Measurements from ENCODE around the gene DSCAML1. TPM values are rescaled to one million over a fixed set of nuclear protein-coding genes. Genes with fewer than 3 reads are reported as not detected.

The DSCAML1 gene
- total RNA-seq: 1 to 10 TPM in 3 of 6 donors, under 1 TPM in 3; 0.30 to 3.1 (median 1.3) TPM

GRCh38 chr11:117796872-117797529 is at the start of gene DSCAML1:
TSS of gene DSCAML1 (minus strand) at chr11:117797216. CDS start at chr11:117797079, 137 bp downstream.
- H3K27ac ChIP-seq: no peak within 1 kb of the TSS
- TF ChIP-seq CTCF (IDR thresholded peaks at IDR 0.05): no peak
- no peak for TF ChIP-seq POLR2AphosphoS5 (IDR thresholded peaks at IDR 0.05)
- no peak for TF ChIP-seq POLR2A (IDR thresholded peaks at IDR 0.05)
- TF ChIP-seq EP300 (IDR thresholded peaks at IDR 0.05): no peak
- ATAC-seq (ENCODE audit: low FRiP score in 2 of 2) (peak in 1 of 2 donors; percentile 68), DNase-seq (peak in 1 of 2 donors; percentile 90)
- peak within 1 kb of the TSS in 3 of 4 donors; percentile 25 to 43 (median 31) for H3K4me3 ChIP-seq
- H3K36me3 ChIP-seq: no peaks in the 10 kb centered on the region
- WGBS, 2 donors: 16% methylated on average over 5 of the region's 66 CpGs; no CpG with 5 or more reads in 1 of the 2 donors
- no peaks in the 10 kb centered on the region for H3K9me3 ChIP-seq
- H3K4me1 ChIP-seq: peaks cover 14 to 21% (median 21%) of the 10 kb centered on the region in 4 donors
- peaks cover 0 to 32% (median 17%) of the 10 kb centered on the region in 4 donors for H3K27me3 ChIP-seq

- 0 to 22% methylated on average over 7 to 9 of the region's 9 CpGs for WGBS, 2 donors
- ATAC-seq (ENCODE audit: low FRiP score in 2 of 2): peak; percentile 70 to 83
- peak; percentile 81 to 82 for DNase-seq
- TF ChIP-seq CTCF (IDR thresholded peaks at IDR 0.05) (peak; percentile 96 to 99 (median 98)), EP300 (IDR thresholded peaks at IDR 0.05) (no peak), POLR2AphosphoS5 (IDR thresholded peaks at IDR 0.05) (no peak)
- Histone ChIP-seq H3K9me3 (no peaks in the 10 kb centered on the region), H3K4me3 (no peak overlapping the region), H3K4me1 (peaks cover 0 to 8% (median 7%) of the 10 kb centered on the region in 4 donors), H3K27ac (peak overlapping the region in 1 of 4 donors; percentile 14), H3K27me3 (no peaks in the 10 kb centered on the region), H3K36me3 (peaks cover 0 to 17% (median 0%) of the 10 kb centered on the region in 4 donors)
Measured at GRCh38 chr11:117843666-117844484, 46.9 kb upstream of the DSCAML1 start.

- Histone ChIP-seq H3K4me1 (peaks cover 0 to 8% (median 7%) of the 10 kb centered on the region in 4 donors), H3K4me3 (no peak overlapping the region), H3K27ac (peak overlapping the region in 2 of 4 donors; percentile 53 to 74), H3K36me3 (peaks cover 0 to 26% (median 0%) of the 10 kb centered on the region in 4 donors), H3K27me3 (no peaks in the 10 kb centered on the region), H3K9me3 (no peaks in the 10 kb centered on the region)
- TF ChIP-seq POLR2A (IDR thresholded peaks at IDR 0.05) (no peak), EP300 (IDR thresholded peaks at IDR 0.05) (peak in 1 of 4 donors; percentile 74), POLR2AphosphoS5 (IDR thresholded peaks at IDR 0.05) (peak; percentile 21 to 29)
- WGBS, 2 donors: 67 to 83% methylated on average over 11 to 16 of the region's 16 CpGs
- DNase-seq: peak in 1 of 2 donors; percentile 72
- ATAC-seq (ENCODE audit: low FRiP score in 2 of 2): peak; percentile 40 to 76
Measured at GRCh38 chr11:117842131-117842941, 45.3 kb upstream of the DSCAML1 start.

GRCh38 chr11:117841551-117842031 is 44.6 kb upstream of the DSCAML1 start:
- 76 to 78% methylated on average over 7 of the region's 7 CpGs for WGBS, 2 donors
- ATAC-seq (ENCODE audit: low FRiP score in 2 of 2): peak in 1 of 2 donors; percentile 4
- Histone ChIP-seq H3K4me3 (no peak overlapping the region), H3K4me1 (peaks cover 0 to 8% (median 7%) of the 10 kb centered on the region in 4 donors), H3K27ac (peak overlapping the region in 3 of 4 donors; percentile 3 to 74 (median 53)), H3K36me3 (peaks cover 0 to 31% (median 0%) of the 10 kb centered on the region in 4 donors), H3K27me3 (no peaks in the 10 kb centered on the region), H3K9me3 (no peaks in the 10 kb centered on the region)
- peak in 1 of 2 donors; percentile 10 for DNase-seq
- no peak for TF ChIP-seq EP300 (IDR thresholded peaks at IDR 0.05)
- TF ChIP-seq POLR2AphosphoS5 (IDR thresholded peaks at IDR 0.05): no peak
- no peak for TF ChIP-seq POLR2A (IDR thresholded peaks at IDR 0.05)
- TF ChIP-seq CTCF (IDR thresholded peaks at IDR 0.05): no peak

All from upper lobe of left lung (tissue), 6 donors.